Chondrocyte (in vitro differentiated cells): Measurements from ENCODE around the gene SCN8A. TPM values are rescaled to one million over a fixed set of nuclear protein-coding genes. Genes with fewer than 3 reads are reported as not detected.

Source experiments
- DNase-seq: peaks from one replicate; pipeline ENCODE4 v3.0.0; 2021; ENCODE audit warnings: mixed read lengths, low spot score
- H3K27ac Mint-ChIP-seq: one replicate; pipeline ENCODE4 v1.8.0; 2021; ENCODE audit warnings: mild to moderate bottlenecking, moderate library complexity, mixed read lengths; ENCODE audit not compliant: unreplicated experiment
- H3K27me3 Mint-ChIP-seq: 2 replicates; pipeline ENCODE4 v1.8.0; 2021; ENCODE audit warnings: low read depth, mixed read lengths
- H3K36me3 Mint-ChIP-seq: 2 replicates; pipeline ENCODE4 v1.8.0; 2021; ENCODE audit warnings: low read depth, mixed read lengths
- H3K4me1 Mint-ChIP-seq: 2 replicates; pipeline ENCODE4 v1.8.0; 2021; ENCODE audit warnings: low read depth, mild to moderate bottlenecking, mixed read lengths
- H3K4me3 Mint-ChIP-seq: one replicate; pipeline ENCODE4 v1.8.0; 2021; ENCODE audit warnings: mild to moderate bottlenecking, moderate library complexity, mixed read lengths; ENCODE audit not compliant: unreplicated experiment
- H3K9me3 Mint-ChIP-seq: 2 replicates; pipeline ENCODE4 v1.8.0; 2021; ENCODE audit warnings: low read depth, mixed read lengths
- CTCF ChIP-seq: fragments of 200-600 bp; sonication (generic); IDR thresholded peaks from 2 replicates; pipeline ENCODE4 v1.5.0; 2021; ENCODE audit warnings: antibody characterized with exemption, mild to moderate bottlenecking, moderate library complexity
- total RNA-seq: library from RNA; stranded (reverse); gene quantifications from 3 replicates; pipeline ENCODE4 v1.2.1, GENCODE V29; 2021

Gene SCN8A
- total RNA-seq, 1 donor from 2014 or later = 4.4 TPM

- no peaks in the 10 kb centered on the region for H3K27me3 Mint-ChIP-seq
- DNase-seq = no peak
- H3K4me1 Mint-ChIP-seq = no peaks in the 10 kb centered on the region
- peaks cover 14% of the 10 kb centered on the region for H3K9me3 Mint-ChIP-seq
- H3K36me3 Mint-ChIP-seq = peaks cover 10% of the 10 kb centered on the region
- TF ChIP-seq CTCF = no peak
- H3K27ac Mint-ChIP-seq = no peak overlapping the region
- no peak overlapping the region for H3K4me3 Mint-ChIP-seq
These were observed 149.5 kb downstream of the SCN8A start for GRCh38 chr12:51740536-51740935.

GRCh38 chr12:51744235-51744634 lies 153.2 kb downstream of the SCN8A start:
- TF ChIP-seq CTCF = no peak
- Mint-ChIP-seq H3K27ac (no peak overlapping the region), H3K4me3 (no peak overlapping the region), H3K36me3 (peaks cover 11% of the 10 kb centered on the region), H3K4me1 (no peaks in the 10 kb centered on the region), H3K27me3 (no peaks in the 10 kb centered on the region), H3K9me3 (peaks cover 14% of the 10 kb centered on the region)
- DNase-seq = no peak

GRCh38 chr12:51744957-51745356 lies 153.9 kb downstream of the SCN8A start:
- no peaks in the 10 kb centered on the region for H3K4me1 Mint-ChIP-seq
- H3K27ac Mint-ChIP-seq = no peak overlapping the region
- no peak for DNase-seq
- peaks cover 14% of the 10 kb centered on the region for H3K9me3 Mint-ChIP-seq
- H3K27me3 Mint-ChIP-seq = no peaks in the 10 kb centered on the region
- peaks cover 12% of the 10 kb centered on the region for H3K36me3 Mint-ChIP-seq
- H3K4me3 Mint-ChIP-seq = no peak overlapping the region
- no peak for TF ChIP-seq CTCF

- Mint-ChIP-seq H3K4me3 (no peak overlapping the region), H3K36me3 (peaks cover 9% of the 10 kb centered on the region), H3K9me3 (peaks cover 4% of the 10 kb centered on the region), H3K27me3 (no peaks in the 10 kb centered on the region), H3K27ac (no peak overlapping the region), H3K4me1 (no peaks in the 10 kb centered on the region)
- TF ChIP-seq CTCF = no peak
- DNase-seq = no peak
These were observed 155.4 kb downstream of the SCN8A start for GRCh38 chr12:51746416-51746815.

GRCh38 chr12:51748235-51748634 lies 157.2 kb downstream of the SCN8A start:
- Mint-ChIP-seq H3K4me3 (no peak overlapping the region), H3K27me3 (no peaks in the 10 kb centered on the region), H3K27ac (no peak overlapping the region), H3K4me1 (peaks cover 2% of the 10 kb centered on the region), H3K36me3 (peaks cover 5% of the 10 kb centered on the region), H3K9me3 (no peaks in the 10 kb centered on the region)
- no peak for DNase-seq
- TF ChIP-seq CTCF = no peak
